ENCODE results near the gene C22orf39.
A peak's percentile ranks its signal among the peaks of the same experiment; 100 is the strongest.

C22orf39 gene

GRCh38 chr22:19430890-19431541 is 16.5 kb downstream of the C22orf39 start:
- DNase-seq (ENCODE audit: low read depth in 2 of 2) = no peak

GRCh38 chr22:19429950-19430889 is 17.3 kb downstream of the C22orf39 start:
- no peak for DNase-seq (ENCODE audit: low read depth in 2 of 2)

- DNase-seq (ENCODE audit: low read depth in 2 of 2) = no peak
Observed at GRCh38 chr22:19424186-19424500, 23.4 kb downstream of the C22orf39 start.

- DNase-seq (ENCODE audit: low read depth in 2 of 2) = no peak
Observed at GRCh38 chr22:19422440-19423301, 24.8 kb downstream of the C22orf39 start.

- no peak for DNase-seq (ENCODE audit: low read depth in 2 of 2)
Observed at GRCh38 chr22:19420321-19420720, 27.2 kb downstream of the C22orf39 start.

GRCh38 chr22:19419464-19420178 is 27.9 kb downstream of the C22orf39 start:
- peak in 1 of 2 donors; percentile 30 for DNase-seq (ENCODE audit: low read depth in 2 of 2)

GRCh38 chr22:19419086-19419463 is 28.4 kb downstream of the C22orf39 start:
- DNase-seq (ENCODE audit: low read depth in 2 of 2) = no peak

- DNase-seq (ENCODE audit: low read depth in 2 of 2) = no peak
Observed at GRCh38 chr22:19412923-19413322, 34.6 kb downstream of the C22orf39 start.

- DNase-seq (ENCODE audit: low read depth in 2 of 2) = no peak
Observed at GRCh38 chr22:19412478-19412877, 35.0 kb downstream of the C22orf39 start.

- no peak for DNase-seq (ENCODE audit: low read depth in 2 of 2)
Observed at GRCh38 chr22:19411690-19412045, 35.8 kb downstream of the C22orf39 start.

- DNase-seq (ENCODE audit: low read depth in 2 of 2) = no peak
Observed at GRCh38 chr22:19410941-19411689, 36.4 kb downstream of the C22orf39 start.

- no peak for DNase-seq (ENCODE audit: low read depth in 2 of 2)
Observed at GRCh38 chr22:19407649-19408606, 39.6 kb downstream of the C22orf39 start.

- DNase-seq (ENCODE audit: low read depth in 2 of 2) = no peak
Observed at GRCh38 chr22:19406846-19407245, 40.7 kb downstream of the C22orf39 start.

- DNase-seq (ENCODE audit: low read depth in 2 of 2) = no peak
Observed at GRCh38 chr22:19406281-19406811, 41.2 kb downstream of the C22orf39 start.

- no peak for DNase-seq (ENCODE audit: low read depth in 2 of 2)
Observed at GRCh38 chr22:19405652-19406051, 41.9 kb downstream of the C22orf39 start.

- no peak for DNase-seq (ENCODE audit: low read depth in 2 of 2)
Observed at GRCh38 chr22:19405133-19405532, 42.4 kb downstream of the C22orf39 start.

- DNase-seq (ENCODE audit: low read depth in 2 of 2) = no peak
Observed at GRCh38 chr22:19404676-19405075, 42.8 kb downstream of the C22orf39 start.

GRCh38 chr22:19402642-19403191 is 44.8 kb downstream of the C22orf39 start:
- DNase-seq (ENCODE audit: low read depth in 2 of 2) = no peak

- DNase-seq (ENCODE audit: low read depth in 2 of 2) = no peak
Observed at GRCh38 chr22:19401483-19401882, 46.0 kb downstream of the C22orf39 start.

Data from stimulated activated CD8-positive, alpha-beta memory T cell treated with anti-CD3 and anti-CD28 coated beads, Interleukin-7, amount 100 ng/mL, for 4 hours (primary cell).